GM18858 (cell line): ENCODE results near the gene N4BP3.
"Not testable (repeated sequence)": the region's sequence is repeated elsewhere in the genome, so short reads cannot be mapped to it uniquely, and the experiment has no call there.

Source experiments
- ATAC-seq: cut with Tn5 transposase; IDR thresholded peaks from one replicate; pipeline ENCODE4 v1.9.1; 2021; ENCODE audit not compliant: unreplicated experiment

Gene N4BP3, protein sequence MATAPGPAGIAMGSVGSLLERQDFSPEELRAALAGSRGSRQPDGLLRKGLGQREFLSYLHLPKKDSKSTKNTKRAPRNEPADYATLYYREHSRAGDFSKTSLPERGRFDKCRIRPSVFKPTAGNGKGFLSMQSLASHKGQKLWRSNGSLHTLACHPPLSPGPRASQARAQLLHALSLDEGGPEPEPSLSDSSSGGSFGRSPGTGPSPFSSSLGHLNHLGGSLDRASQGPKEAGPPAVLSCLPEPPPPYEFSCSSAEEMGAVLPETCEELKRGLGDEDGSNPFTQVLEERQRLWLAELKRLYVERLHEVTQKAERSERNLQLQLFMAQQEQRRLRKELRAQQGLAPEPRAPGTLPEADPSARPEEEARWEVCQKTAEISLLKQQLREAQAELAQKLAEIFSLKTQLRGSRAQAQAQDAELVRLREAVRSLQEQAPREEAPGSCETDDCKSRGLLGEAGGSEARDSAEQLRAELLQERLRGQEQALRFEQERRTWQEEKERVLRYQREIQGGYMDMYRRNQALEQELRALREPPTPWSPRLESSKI

DNA sequence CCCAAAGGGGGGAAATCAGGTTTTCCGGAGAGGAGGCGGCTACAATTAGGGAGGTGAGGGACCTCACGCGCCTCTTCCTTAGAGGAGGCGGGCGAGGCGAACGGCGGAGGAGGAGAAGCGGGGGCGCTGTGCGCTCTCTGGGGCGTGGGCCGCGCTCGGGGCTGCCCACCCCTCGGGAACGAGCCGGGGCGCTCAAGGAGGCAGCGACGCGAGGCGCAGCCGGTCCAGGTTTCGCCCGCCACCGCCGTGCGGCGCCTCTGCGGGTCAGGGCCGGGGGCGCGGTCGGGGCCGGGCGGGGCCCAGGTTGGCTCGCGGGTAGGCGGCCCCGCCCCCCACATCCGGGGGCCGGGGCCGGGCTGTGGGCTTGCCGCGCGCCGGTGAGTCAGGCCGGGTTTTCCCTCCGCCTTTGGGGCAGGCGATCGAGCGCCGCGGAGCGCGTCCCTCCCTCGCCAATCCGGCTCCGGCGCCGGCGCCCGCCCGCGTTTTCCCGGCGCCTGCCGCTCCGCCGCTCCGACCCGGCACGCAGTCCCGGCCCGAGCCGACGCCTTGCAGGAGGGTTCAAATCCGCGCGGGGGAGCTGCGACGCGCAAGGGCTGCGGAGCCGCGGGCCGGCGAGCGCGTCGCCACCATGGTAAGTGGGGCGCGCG lies at the start of gene N4BP3:
N4BP3 (plus strand) TSS at position 392 of the 647 bp plus-strand sequence. CDS start 6,052 bp downstream, outside the sequence.
- peak; percentile 51 for ATAC-seq

DNA sequence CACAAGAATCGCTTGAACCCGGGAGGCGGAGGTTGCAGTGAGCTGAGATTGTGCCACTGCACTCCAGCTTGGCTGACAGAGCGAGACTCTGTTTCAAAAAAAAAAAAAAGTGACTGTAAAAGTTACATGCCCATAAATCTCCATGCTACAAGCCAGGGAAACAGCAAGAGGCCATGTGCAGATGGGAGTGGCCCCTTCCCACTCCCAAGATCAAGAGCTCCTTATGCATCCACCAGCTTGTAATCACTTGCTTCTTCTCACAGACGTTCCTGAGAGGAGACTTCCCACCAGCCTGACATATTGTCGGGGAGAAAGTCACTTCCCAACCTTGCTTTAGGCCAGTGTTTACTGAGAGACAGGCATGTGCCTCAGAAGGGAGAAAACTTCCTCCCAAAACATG lies 45.6 kb upstream of the N4BP3 start:
- no peak for ATAC-seq

DNA sequence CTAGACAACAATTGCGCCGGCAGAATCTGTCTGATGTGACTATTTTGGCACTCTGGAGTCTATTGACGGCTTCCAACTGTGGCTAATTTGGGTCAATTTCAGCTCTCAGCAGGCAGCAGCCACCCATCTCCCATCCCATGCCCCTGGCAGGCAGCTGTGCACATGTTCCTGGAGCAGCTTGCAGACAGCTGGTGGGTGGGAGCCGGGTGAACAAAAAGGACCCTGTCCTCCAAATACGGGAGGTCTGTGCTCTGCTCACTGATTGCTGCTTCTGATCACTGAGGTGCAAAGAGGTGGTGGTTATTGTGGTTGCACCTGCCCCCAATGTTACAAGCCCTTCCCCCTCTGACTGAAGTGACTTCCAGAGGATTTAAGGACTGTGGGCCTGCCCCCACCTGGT lies 45.0 kb upstream of the N4BP3 start:
- no peak for ATAC-seq

DNA sequence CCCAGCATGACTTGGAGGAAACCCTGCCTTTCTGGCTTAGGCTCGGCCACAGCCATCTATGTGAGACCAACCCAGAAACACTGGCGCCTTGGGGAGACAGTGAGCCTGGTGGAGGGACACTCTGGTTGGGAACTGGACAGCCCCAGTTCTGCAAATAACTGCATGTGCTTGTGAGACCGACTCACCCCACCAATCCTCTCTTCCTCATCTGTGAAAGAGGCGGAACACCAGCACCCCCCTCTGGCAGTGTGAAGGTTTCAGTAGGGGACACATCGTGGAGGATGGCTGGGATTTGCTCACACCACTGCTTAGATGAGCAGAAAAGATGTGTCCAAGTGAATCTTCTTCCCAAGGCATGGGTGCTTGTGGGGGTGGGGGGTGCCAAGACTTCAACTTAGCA lies 43.4 kb upstream of the N4BP3 start:
- no peak for ATAC-seq

DNA sequence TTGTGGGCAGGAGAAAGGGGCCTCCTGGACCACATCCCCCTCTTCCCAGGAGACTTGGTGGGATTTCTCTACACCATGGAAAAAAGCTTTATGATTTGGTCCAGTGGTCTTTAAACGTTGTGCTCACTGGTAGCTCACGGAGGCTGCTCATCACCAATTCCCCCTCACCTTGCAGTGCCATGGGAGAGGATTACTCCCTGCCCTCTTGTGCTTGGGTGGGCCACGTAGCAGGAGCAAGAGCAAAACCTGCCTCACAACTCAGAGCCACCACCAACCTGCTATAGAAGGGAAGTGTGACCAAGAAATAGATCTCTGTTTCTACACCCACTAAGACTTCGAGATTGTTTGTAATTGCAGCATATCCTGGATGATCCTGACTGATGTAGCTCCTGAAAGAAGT lies 42.2 kb upstream of the N4BP3 start:
- no peak for ATAC-seq

DNA sequence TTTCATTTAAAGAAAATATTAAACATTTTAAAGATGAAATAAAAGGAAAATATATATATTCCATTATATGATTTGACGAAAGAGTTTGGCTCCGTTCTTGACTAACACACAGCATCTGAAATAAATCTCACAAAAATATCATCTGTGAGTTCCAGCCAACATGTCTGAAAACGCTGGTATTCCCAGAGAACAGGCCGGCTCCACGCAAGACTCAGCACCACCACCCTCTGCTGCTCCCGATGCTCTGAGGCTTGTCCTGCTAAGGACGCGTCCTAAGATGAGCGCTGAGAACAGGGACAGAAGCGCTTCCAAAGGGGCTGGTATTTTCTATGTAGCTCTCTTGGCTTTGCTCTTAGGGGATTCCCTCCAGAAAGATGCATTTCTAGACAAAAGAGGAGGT lies 40.6 kb upstream of the N4BP3 start:
- ATAC-seq = no peak

DNA sequence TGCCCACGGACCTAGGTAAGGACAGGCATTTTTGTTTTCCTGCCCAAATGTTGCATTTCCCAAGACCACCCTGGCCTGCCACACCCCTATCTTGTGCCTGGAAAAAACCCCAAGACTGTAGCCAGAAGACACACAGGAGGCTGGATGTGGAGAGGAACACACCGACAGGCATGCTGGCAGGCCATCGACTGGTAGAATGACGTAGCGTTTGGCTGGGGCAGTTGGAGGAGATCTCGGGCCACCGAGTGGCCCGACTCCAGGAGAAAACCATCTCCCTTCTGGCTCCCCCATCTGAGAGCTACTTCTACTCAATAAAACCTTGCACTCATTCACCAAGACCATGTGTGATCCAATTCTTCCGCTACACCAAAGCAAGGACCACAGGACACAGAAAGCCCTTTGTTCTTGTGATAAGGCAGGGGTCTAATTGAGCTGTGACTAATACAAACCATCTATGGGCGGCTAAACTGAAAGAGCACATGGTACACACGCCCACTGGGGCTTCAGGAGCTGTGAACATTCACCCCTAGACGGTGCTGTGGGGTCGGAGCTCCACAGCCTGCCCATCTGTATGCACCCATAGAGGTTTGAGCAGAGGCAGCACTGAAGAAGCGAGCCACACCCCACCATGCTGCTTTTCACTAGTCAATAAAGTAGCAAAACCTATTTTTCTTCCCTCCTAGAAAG lies 38.9 kb upstream of the N4BP3 start:
- no peak for ATAC-seq

DNA sequence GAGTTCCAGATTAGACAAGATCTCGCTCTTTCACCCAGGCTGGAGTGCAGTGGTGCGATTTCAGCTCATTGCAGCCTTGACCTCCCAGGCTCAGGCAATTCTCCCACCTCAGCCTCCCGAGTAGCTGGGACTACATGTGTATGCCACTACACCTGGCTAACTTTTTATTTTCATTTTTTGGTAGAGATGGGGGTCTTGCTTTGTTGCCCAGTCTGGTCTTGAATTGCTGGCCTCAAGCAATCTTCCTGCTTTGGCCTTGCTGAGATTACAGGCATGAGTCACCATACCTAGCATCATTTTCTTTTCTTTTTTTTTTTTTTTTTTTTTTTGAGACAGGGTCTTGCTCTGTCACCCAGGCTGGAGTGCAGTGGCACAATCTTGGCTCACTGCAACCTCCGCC lies 36.4 kb upstream of the N4BP3 start:
- not testable (repeated sequence) for ATAC-seq

DNA sequence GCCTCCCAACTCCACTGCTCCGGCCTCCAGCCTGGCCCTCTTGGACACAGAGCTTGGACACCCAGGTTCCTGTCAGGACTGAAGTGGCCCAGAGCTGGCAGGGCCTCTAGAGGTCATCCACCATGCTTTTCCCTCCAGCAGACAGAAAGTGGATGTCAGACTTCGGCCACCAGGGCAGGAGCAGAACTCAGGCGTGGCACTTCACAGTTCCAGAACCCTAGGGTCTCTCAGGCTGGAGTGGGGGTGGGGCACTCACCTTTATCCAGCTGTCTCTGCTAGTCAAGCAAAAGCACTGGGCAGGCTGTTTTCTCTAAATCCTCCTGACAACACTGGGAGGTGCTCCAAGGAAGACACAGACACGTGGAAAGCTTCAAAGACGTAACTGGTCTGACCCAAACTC lies 35.6 kb upstream of the N4BP3 start:
- ATAC-seq = no peak

DNA sequence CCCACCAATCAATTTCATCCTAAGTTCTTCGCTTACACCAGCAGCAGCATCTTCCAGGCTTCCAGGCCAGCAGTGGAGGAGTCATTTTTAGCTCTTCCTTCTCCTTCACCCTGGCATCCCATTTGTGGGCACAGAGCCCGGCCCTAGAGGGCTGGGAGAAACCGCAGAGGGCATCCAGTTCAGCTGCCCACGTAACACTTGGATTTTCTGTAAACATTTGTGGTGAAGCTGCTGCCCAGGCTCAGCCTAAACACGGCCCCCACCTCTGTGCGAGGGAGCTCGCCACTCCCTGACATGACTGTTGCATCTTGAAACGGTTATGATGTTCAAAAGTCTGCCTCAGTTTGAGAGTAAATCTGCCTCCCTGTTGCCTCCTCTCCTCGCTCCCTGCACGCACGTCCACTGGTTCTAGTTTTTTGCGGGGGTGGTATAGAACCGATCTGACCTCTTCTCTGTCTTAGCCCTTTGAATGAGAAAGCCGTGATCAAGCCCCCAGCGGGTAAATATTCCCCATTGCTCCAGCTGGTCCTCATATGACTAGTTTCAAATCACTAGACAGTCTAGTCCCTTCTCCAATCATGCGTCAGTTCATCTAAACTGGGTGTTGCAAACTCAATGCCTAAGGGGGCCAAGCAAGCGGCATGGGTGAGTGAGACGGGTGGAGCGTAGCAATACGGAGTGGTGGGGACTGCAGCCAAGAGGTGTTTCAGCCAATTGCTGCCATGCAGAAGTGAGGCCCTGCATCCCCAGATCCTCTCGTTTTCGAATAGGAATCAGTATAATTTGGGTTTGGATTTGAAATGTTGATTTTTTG lies 34.9 kb upstream of the N4BP3 start:
- ATAC-seq = no peak

DNA sequence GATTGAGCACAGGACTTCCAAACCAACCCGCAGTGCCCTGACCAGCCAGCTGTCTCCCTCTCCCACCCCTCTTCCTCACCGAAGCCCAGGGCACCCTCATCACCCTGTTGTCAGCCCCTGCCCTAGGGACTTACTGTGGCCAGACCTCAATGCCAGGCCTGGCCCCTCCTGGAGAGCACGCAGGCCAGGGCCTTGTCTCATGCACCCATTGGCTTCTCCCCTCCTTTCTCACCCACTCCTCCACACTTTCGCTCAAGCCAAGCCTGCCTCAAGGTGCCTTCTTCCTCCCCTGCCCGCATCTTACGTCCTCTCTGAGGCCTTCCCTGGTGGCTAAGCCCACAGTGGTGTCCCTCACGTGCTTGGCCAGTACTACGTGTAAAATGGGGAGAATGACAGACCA lies 33.3 kb upstream of the N4BP3 start:
- no peak for ATAC-seq

DNA sequence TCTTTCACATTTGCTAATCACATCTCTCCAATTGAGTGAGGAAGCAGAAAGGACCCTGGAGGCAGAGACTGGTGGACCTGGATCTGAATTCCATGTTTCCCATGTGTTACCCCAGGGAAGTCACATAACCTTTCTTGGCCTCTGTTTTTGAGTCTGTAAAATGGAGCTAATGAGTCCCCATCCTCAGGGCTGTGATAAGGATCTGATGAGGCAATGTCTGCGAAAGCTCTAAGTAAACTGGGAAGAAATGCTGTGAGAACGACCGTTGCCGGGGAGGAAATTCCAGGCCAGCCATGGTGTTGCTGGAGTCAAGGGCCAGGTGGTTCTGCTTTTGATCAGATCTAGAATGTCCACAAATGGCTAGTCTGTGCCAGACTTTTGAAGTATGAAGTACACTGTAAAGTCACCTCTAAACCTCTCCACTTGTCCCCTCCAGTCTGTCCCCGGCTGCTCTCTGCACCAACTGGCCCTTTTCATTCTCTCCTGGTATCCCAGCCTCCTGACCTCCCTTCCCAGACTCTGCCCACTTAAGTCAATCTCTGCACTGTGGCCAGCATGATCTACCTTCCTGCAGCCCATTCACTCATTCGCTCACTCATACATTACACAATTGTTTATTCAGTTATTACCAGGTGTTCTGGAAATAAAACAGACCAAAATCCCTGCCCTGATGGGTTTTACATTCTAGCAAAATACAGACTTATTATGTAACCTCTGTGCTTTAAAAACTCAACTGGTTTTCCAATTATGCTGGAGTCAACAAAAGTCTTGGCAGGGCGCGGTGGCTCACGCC lies 32.5 kb upstream of the N4BP3 start:
- no peak for ATAC-seq

DNA sequence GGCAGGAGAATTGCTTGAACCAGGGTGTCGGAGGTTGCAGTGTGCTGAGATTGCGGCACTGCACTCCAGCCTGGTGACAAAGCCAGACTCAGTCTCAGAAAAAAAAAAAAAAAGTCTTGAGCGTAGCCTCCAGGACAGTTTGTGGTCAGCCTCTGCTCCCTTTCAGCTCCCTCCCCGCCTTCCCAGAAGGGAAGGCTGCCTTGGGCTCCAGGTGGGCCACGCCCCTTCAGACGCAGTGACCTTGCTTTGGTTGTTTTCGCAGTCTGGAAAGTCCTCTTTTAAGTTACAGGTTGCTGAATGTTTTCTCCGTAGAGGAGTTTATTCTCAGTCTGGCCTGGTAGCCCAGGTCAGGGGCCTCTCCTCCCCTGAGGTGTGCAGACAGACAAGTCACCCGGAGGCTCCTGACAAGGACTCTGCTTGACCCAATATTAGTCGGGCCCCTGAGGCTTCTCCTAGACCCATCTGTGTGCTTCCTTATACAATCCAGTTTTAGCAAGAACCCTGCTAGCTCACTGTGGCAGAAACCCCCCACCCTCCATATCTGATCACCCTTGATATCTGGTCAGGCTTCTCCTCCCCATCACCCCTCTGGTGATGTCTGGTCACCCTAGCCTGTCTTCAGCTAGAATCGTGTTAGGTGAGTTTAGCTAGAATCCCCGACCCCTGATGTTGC lies 31.6 kb upstream of the N4BP3 start:
- no peak for ATAC-seq

DNA sequence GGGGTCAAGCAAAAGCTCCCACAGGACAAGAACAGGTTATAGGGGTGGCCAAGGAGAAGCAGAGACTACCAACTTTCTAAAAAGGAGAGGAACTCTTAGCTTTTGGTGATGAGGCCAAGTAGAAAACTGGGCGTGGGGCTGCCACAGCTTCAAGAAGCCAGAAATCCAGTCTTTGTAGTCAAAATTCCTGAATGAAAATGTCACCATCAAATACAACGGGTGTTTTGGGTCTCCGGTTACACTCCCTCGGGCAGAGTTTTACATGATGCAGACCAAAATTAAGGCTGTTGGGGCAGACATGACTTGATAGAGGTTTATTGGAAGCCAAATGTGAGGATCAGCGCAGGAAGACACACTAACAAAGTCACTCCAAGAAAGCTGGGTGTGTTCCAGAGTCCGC lies 29.4 kb upstream of the N4BP3 start:
- ATAC-seq = no peak

DNA sequence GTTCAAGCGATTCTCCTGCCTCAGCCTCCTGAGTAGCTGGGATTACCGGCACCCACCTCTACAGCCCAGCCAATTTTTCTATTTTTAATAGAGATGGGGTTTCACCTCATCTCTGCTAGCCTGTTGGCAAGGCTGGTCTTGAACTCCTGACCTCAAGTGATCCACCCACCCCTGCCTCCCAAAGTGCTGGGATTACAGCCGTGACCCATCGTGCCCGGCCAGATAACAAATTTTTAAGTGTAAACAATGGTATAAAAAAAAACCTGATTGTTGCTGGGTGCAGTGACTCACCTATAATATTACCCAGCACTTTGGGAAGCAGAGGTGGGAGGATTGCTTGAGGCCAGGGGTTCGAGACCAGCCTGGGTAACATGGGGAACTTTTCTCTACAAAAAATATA lies 28.0 kb upstream of the N4BP3 start:
- ATAC-seq = no peak

DNA sequence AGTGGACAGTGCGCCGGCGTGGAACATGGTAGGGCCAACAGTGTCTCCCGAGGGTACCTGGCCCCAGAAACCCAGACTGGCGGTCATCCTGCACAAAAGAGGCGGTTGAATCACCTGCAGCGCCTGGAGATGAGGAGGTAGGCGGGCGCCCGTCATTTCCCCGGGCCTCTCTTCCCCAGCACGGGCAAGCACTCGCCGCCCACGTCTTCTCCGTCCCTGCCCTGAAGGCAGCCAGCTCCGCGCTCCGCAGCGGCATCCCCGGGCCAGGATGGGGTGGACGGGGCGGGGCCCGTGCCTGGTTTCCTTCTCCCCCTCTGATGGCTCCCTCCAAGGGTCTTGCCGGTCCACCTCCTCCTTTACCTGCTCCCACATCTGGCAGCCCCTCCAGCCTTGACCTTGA lies 27.1 kb upstream of the N4BP3 start:
- ATAC-seq = no peak

DNA sequence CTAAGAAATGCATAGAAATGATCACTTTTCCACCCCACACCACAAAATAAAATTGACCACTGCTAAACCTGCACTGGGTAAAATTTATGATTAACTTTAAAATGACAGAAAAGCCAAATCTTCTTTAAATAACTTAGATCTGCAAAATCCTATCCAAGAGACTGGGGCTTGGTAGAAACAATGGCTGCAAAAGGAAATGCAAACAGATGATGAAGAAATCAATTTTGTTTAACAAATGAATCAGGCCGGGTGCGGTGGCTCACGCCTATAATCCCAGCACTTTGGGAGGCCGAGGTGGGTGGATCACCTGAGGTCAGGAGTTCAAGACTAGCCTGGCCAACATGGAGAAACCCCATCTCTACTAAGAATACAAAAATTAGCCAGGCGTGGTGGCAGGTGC lies 26.1 kb upstream of the N4BP3 start:
- ATAC-seq = not testable (repeated sequence)

DNA sequence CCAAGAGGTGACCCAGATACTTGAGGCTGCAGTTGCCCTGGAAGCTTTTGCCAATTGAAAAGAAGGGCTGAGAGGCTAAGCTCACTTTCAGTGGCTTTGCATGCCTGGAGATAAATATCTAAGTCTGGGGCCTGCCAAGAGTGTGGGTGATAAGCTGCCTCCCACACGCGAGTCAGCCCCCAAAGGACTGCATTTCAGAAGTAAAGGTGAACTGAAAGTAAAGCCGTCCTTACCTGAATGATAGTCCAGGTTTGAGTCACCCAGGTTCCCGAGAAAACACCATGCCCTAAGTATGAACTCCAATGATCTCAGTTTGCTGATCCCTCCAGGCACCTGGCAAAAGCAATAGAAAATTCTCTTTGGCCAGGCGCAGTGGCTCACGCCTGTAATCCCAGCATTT lies 22.5 kb upstream of the N4BP3 start:
- no peak for ATAC-seq

DNA sequence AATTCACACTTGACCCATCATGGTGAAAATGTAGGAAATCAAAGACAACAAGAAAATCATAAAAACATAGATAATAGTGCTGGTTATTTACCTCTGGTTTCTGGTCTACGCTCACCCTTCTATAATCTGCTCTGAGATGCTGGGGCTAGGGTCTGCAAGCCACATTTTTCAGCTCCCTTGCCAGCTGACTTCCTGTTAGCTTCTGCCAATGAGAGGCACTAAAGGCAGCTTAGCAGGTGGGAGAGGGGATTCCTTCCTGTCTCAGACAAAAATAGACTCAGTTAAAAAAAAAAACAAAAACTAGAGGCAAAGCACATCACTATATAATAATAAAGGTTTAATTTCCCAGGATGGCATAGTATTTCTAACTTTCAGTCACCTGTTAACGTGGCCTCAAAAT lies 20.2 kb upstream of the N4BP3 start:
- no peak for ATAC-seq

DNA sequence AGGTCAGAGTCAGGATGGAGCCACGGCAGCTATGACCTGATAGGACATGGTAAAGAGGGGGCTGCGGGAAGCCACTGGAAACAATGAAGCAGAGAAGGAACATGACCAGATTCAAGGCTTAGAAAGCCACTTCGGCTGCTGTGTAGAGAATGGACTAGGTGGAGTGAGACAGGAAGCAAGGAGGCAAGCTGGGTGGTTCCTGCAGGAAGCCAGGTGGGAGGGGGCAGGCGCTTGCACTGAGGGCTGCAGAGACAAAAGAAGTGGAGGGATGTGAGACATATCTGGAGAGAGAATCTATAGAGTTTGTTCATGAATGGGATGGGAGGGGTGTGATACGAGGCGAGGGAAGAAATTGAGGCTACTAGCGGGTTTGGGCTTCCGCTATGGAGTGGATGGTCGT lies 19.0 kb upstream of the N4BP3 start:
- no peak for ATAC-seq
